IMR-90 (cell line): ENCODE data around the gene WNT4. TPM values are rescaled to one million over a fixed set of nuclear protein-coding genes. Genes with fewer than 3 reads are reported as not detected.

Source experiments
- ATAC-seq: fragments of 200-7000 bp; cut with Tn5 transposase; 2 replicates; pipeline ENCODE4 v1.9.1; 2020; ENCODE audit warnings: low read depth, mild to moderate bottlenecking, moderate library complexity
- BruUV-seq: library from RNA; stranded (reverse); fragments of 400-500 nt; replicated peaks from 2 replicates; lab custom pipeline; 2021; lab: Mats Ljungman, UMichigan
- CTCF ChIA-PET: fragments of 300-600 bp; formaldehyde crosslinking; extraction: SDS; loops from one replicate; lab custom pipeline; 2021; ENCODE audit warnings: antibody characterized with exemption; lab: Yijun Ruan, JAX
- POLR2A ChIA-PET: fragments of 300-600 bp; sonication (Branson Sonifier 250); formaldehyde crosslinking; loops from one replicate; lab custom pipeline; 2022; ENCODE audit warnings: antibody characterized with exemption; ENCODE audit not compliant: unreplicated experiment; lab: Charles Lee
- DNase-seq: peaks from one replicate; pipeline ENCODE4 v3.0.0; 2013
- H2AFZ ChIP-seq: replicated peaks from 2 replicates; pipeline ENCODE3; 2013; ENCODE audit warnings: low read length, mild to moderate bottlenecking; ENCODE audit not compliant: poor library complexity
- H2AK5ac ChIP-seq: 2 replicates; pipeline ENCODE4 v1.6.1; 2013; ENCODE audit warnings: low read depth, low read length, inconsistent platforms
- H2AK9ac ChIP-seq: replicated peaks from 2 replicates; pipeline ENCODE3; 2013; ENCODE audit warnings: mild to moderate bottlenecking, low read depth, low read length, moderate library complexity; ENCODE audit not compliant: poor library complexity
- H2BK120ac ChIP-seq: 2 replicates; pipeline ENCODE4 v1.6.1; 2013; ENCODE audit warnings: low read depth, low read length, inconsistent platforms
- H2BK15ac ChIP-seq: 3 replicates; pipeline ENCODE4 v1.6.1; 2013; ENCODE audit warnings: low read depth, low read length, inconsistent platforms
- H2BK20ac ChIP-seq: 2 replicates; pipeline ENCODE4 v1.6.1; 2013; ENCODE audit warnings: low read depth, mild to moderate bottlenecking, inconsistent platforms, low read length, moderate library complexity
- H2BK5ac ChIP-seq: 2 replicates; pipeline ENCODE4 v1.6.1; 2013; ENCODE audit warnings: mild to moderate bottlenecking, low read depth, low read length, inconsistent platforms; ENCODE audit not compliant: poor library complexity, severe bottlenecking
- H3K14ac ChIP-seq: replicated peaks from 2 replicates; pipeline ENCODE4 v1.6.1; 2013; ENCODE audit warnings: low read depth, low read length, inconsistent platforms
- H3K18ac ChIP-seq: 2 replicates; pipeline ENCODE4 v1.6.1; 2013; ENCODE audit warnings: low read depth, low read length, control low read depth
- H3K23ac ChIP-seq: 2 replicates; pipeline ENCODE4 v1.6.1; 2013; ENCODE audit warnings: low read depth, low read length, inconsistent platforms
- H3K27ac ChIP-seq: 2 replicates; pipeline ENCODE4 v1.5.1; 2013; ENCODE audit warnings: mild to moderate bottlenecking, control low read depth, low read length; ENCODE audit not compliant: insufficient read depth
- H3K27me3 ChIP-seq: 2 replicates; pipeline ENCODE4 v1.6.1; 2013; ENCODE audit warnings: low read length; ENCODE audit not compliant: control insufficient read depth, insufficient read depth
- H3K36me3 ChIP-seq: 2 replicates; pipeline ENCODE4 v1.6.1; 2013; ENCODE audit warnings: low read length, mixed read lengths; ENCODE audit not compliant: control insufficient read depth, insufficient read depth
- H3K4ac ChIP-seq: 2 replicates; pipeline ENCODE4 v1.6.1; 2013; ENCODE audit warnings: low read depth, low read length, inconsistent platforms
- H3K4me1 ChIP-seq: 2 replicates; pipeline ENCODE4 v1.6.1; 2013; ENCODE audit warnings: low read length, mixed read lengths; ENCODE audit not compliant: control insufficient read depth, insufficient read depth
- H3K4me2 ChIP-seq: 2 replicates; pipeline ENCODE4 v1.6.1; 2013; ENCODE audit warnings: low read depth, mild to moderate bottlenecking, control low read depth, low read length, moderate library complexity
- H3K4me3 ChIP-seq: 2 replicates; pipeline ENCODE4 v1.5.1; 2013; ENCODE audit warnings: low read depth, mild to moderate bottlenecking, control low read depth, low read length, moderate library complexity; ENCODE audit not compliant: insufficient read depth
- H3K56ac ChIP-seq: 2 replicates; pipeline ENCODE4 v1.6.1; 2013; ENCODE audit warnings: low read length, inconsistent platforms; ENCODE audit not compliant: insufficient read depth; ENCODE audit errors: extremely low read depth
- H3K79me1 ChIP-seq, 2 experiments: 2 replicates each; pipeline ENCODE4 v1.6.1; 2013; ENCODE audit warnings: low read length in 2 of 2, inconsistent platforms in 1 of 2, low read depth in 1 of 2
- H3K9ac ChIP-seq: 2 replicates; pipeline ENCODE4 v1.6.1; 2013; ENCODE audit warnings: low read depth, low read length, control low read depth
- H3K9me1 ChIP-seq: 2 replicates; pipeline ENCODE4 v1.6.1; 2013; ENCODE audit warnings: low read length, inconsistent platforms; ENCODE audit not compliant: insufficient read depth
- H3K9me3 ChIP-seq: 2 replicates; pipeline ENCODE4 v1.6.1; 2013; ENCODE audit warnings: low read length; ENCODE audit not compliant: control insufficient read depth, insufficient read depth
- H4K20me1 ChIP-seq: 2 replicates; pipeline ENCODE4 v1.6.1; 2013; ENCODE audit warnings: low read length, inconsistent platforms; ENCODE audit not compliant: insufficient read depth
- H4K5ac ChIP-seq: 2 replicates; pipeline ENCODE4 v1.6.1; 2013; ENCODE audit warnings: mild to moderate bottlenecking, low read depth, low read length, control low read depth
- H4K8ac ChIP-seq, 2 experiments: 2 replicates each; pipeline ENCODE4 v1.6.1; 2013; ENCODE audit warnings: low read depth in 2 of 2, low read length in 2 of 2, control low read depth in 1 of 2, inconsistent platforms in 1 of 2
- H4K91ac ChIP-seq: 2 replicates; pipeline ENCODE4 v1.6.1; 2013; ENCODE audit warnings: low read depth, low read length, inconsistent platforms; ENCODE audit not compliant: insufficient read depth
- CEBPB ChIP-seq: IDR thresholded peaks from 2 replicates; pipeline ENCODE4 v1.6.1; 2012; ENCODE audit warnings: low read depth, low read length, improper control_type of control experiment
- CHD1 ChIP-seq: IDR thresholded peaks from 2 replicates; pipeline ENCODE4 v1.6.1; 2012; ENCODE audit warnings: low read depth, low read length, improper control_type of control experiment
- CTCF ChIP-seq: conservative IDR thresholded peaks from 2 replicates; pipeline ENCODE4 v1.5.1; 2012; ENCODE audit warnings: mild to moderate bottlenecking, low read depth, low read length, improper control_type of control experiment
- ELK1 ChIP-seq: fragments of 150-350 bp; IDR thresholded peaks from 2 replicates; pipeline ENCODE4 v1.6.1; 2016; ENCODE audit warnings: low read depth, mild to moderate bottlenecking, low read length, moderate library complexity, borderline replicate concordance
- FOS ChIP-seq: fragments of 150-350 bp; IDR thresholded peaks from 2 replicates; pipeline ENCODE4 v1.6.1; 2016; ENCODE audit warnings: low read depth, low read length
- MAFK ChIP-seq: IDR thresholded peaks from 2 replicates; pipeline ENCODE4 v1.6.1; 2012; ENCODE audit warnings: low read depth, low read length, improper control_type of control experiment
- MXI1 ChIP-seq: IDR thresholded peaks from 2 replicates; pipeline ENCODE4 v1.6.1; 2012; ENCODE audit warnings: low read depth, mild to moderate bottlenecking, low read length, moderate library complexity, borderline replicate concordance
- POLR2A ChIP-seq: IDR thresholded peaks from 2 replicates; pipeline ENCODE4 v1.6.1; 2012; ENCODE audit warnings: mild to moderate bottlenecking, low read depth, low read length
- RAD21 ChIP-seq: IDR thresholded peaks from 2 replicates; pipeline ENCODE4 v1.6.1; 2012; ENCODE audit warnings: low read length, improper control_type of control experiment
- RFX5 ChIP-seq: IDR thresholded peaks from 2 replicates; pipeline ENCODE4 v1.8.0; 2012; ENCODE audit warnings: low read depth, mild to moderate bottlenecking, low read length, moderate library complexity
- SMC3 ChIP-seq: fragments of 150-350 bp; IDR thresholded peaks from 2 replicates; pipeline ENCODE4 v1.6.1; 2016; ENCODE audit warnings: low read depth, mild to moderate bottlenecking, antibody characterized with exemption, low read length, moderate library complexity
- WGBS, 2 experiments: methylation state at CpG; one replicate each; pipeline versions ENCODE4 v1.1.5 to v1.1.7; 2013; ENCODE audit warnings: missing lambda C conversion rate in 2 of 2; ENCODE audit not compliant: insufficient read length in 1 of 2; ENCODE audit errors: extremely low coverage in 2 of 2; 5-methylcytosine and 5-hydroxymethylcytosine counted together
- dilution Hi-C: fragments of 300-500 bp; cut with HindIII; formaldehyde crosslinking; loops from one replicate; pipeline ENCODE4 v1.14.3; 2018; ENCODE audit warnings: low sequenced_read_pairs; ENCODE audit not compliant: unreplicated experiment
- in situ Hi-C: fragments of 300-500 bp; cut with MboI; formaldehyde crosslinking; loops from 3 replicates; pipeline ENCODE4 v1.14.3; 2019; ENCODE audit warnings: low sequenced_read_pairs, inconsistent platforms, mixed read lengths
- intact Hi-C: fragments of 100-400 bp; cut with micrococcal nuclease; formaldehyde crosslinking; loops from 2 replicates; pipeline ENCODE4 v1.10.0; 2022
- polyA plus RNA-seq, 3 experiments: library from polyadenylated mRNA; depleted of rRNA; stranded (reverse); fragments of >200 nt; gene quantifications; 2 replicates each; pipeline ENCODE4 v1.2.3, GENCODE V29; 2012; ENCODE audit warnings: low replicate concordance in 1 of 3
- total RNA-seq: library from RNA; depleted of rRNA; stranded (reverse); fragments of >200 nt; gene quantifications from 2 replicates; pipeline ENCODE4 v1.2.3, GENCODE V29; 2012

Gene WNT4
- total and polyA plus RNA-seq, 2 of the 4 experiments (the other 2 are of a cell fraction) = not detected

GRCh38 chr1:22139066-22139594 lies 3.8 kb downstream of the WNT4 start:
- H2AK9ac ChIP-seq = no peak overlapping the region
- no peak overlapping the region for H3K9ac ChIP-seq
- no peak overlapping the region for H4K91ac ChIP-seq
- no peak overlapping the region for H2BK5ac ChIP-seq
- H3K4me1 ChIP-seq = peaks cover 3% of the 10 kb centered on the region; the same call in 1 of the 2 replicates
- H4K5ac ChIP-seq = no peak overlapping the region
- no peak overlapping the region for H3K27ac ChIP-seq
- H2AFZ ChIP-seq = no peak overlapping the region
- H2BK15ac ChIP-seq = no peak overlapping the region
- intact Hi-C loops (no loop called here), dilution Hi-C loops (no loop called here), in situ Hi-C loops (no loop called here)
- H3K9me3 ChIP-seq = no peaks in the 10 kb centered on the region
- BruUV-seq = no TSS peak
- H2BK120ac ChIP-seq = no peak overlapping the region
- H3K27me3 ChIP-seq = peaks cover 56% of the 10 kb centered on the region
- H2BK20ac ChIP-seq = no peak overlapping the region
- H2AK5ac ChIP-seq = no peak overlapping the region
- ChIA-PET CTCF (interaction anchor here (1.1 kb wide), 1 partner anchor 137 kb away, joined by 4 read pairs; no protein-coding TSS in a partner anchor), POLR2A (no interaction called here)
- no peak for TF ChIP-seq CEBPB
- TF ChIP-seq POLR2A = no peak
- no peak for TF ChIP-seq CTCF
- TF ChIP-seq MAFK = no peak
- TF ChIP-seq MXI1 = no peak
- TF ChIP-seq CHD1 = no peak
- TF ChIP-seq RAD21 = no peak
- TF ChIP-seq ELK1 = no peak
- TF ChIP-seq RFX5 = no peak
- TF ChIP-seq FOS = no peak
- TF ChIP-seq SMC3 = no peak
- H4K8ac ChIP-seq = no peak overlapping the region
- no peak for ATAC-seq
- no peak overlapping the region for H3K4me2 ChIP-seq
- no peak for DNase-seq
- H3K56ac ChIP-seq = no peak overlapping the region
- H4K20me1 ChIP-seq = peaks cover 26% of the 10 kb centered on the region
- peaks cover 4% of the 10 kb centered on the region; the same call in 1 of the 2 replicates for H3K9me1 ChIP-seq
- H3K36me3 ChIP-seq = no peaks in the 10 kb centered on the region
- no peak overlapping the region for H3K4ac ChIP-seq
- no peak overlapping the region for H3K23ac ChIP-seq
- no peak overlapping the region for H3K18ac ChIP-seq
- no peaks in the 10 kb centered on the region for H3K79me1 ChIP-seq
- 82% methylated on average over 6 of the region's 15 CpGs; no CpG with 5 or more reads in 1 of the 2 experiments for WGBS, 2 experiments
- no peak overlapping the region for H3K14ac ChIP-seq
- no peak overlapping the region for H3K4me3 ChIP-seq
